HAP-1 (cell line): Measurements from ENCODE around the gene COL21A1.
"Not testable (repeated sequence)": the region's sequence is repeated elsewhere in the genome, so short reads cannot be mapped to it uniquely, and the experiment has no call there.

Experiments used
- DNase-seq, 2 experiments: peaks; one replicate each; pipeline ENCODE4 v3.0.0-alpha.2; 2016 to 2020; ENCODE audit warnings: low spot score in 2 of 2
- H3K27me3 ChIP-seq: fragments of 250-450 bp; sonication (Bioruptor Pico); 2 replicates; pipeline ENCODE4 v1.5.1; 2020; ENCODE audit warnings: low read depth, mild to moderate bottlenecking, moderate library complexity
- H3K36me3 ChIP-seq: fragments of 250-450 bp; sonication (Bioruptor Pico); replicated peaks from 2 replicates; pipeline ENCODE4 v1.5.1; 2020; ENCODE audit warnings: mild to moderate bottlenecking
- H3K4me1 ChIP-seq: fragments of 250-450 bp; sonication (Bioruptor Pico); 2 replicates; pipeline ENCODE4 v1.5.1; 2020; ENCODE audit warnings: mild to moderate bottlenecking
- H3K4me3 ChIP-seq: fragments of 250-450 bp; sonication (Bioruptor Pico); 2 replicates; pipeline ENCODE4 v1.5.1; 2020; ENCODE audit warnings: mild to moderate bottlenecking, moderate library complexity
- H3K9me3 ChIP-seq: fragments of 250-450 bp; sonication (Bioruptor Pico); 2 replicates; pipeline ENCODE4 v1.5.1; 2020; ENCODE audit warnings: mild to moderate bottlenecking, moderate library complexity
- in situ Hi-C: fragments of 300-500 bp; cut with MboI; formaldehyde crosslinking; loops from 3 replicates; pipeline ENCODE4 v1.14.3; 2020; ENCODE audit warnings: low sequenced_read_pairs, inconsistent platforms, mixed read lengths

COL21A1 gene

GRCh38 chr6:56014039-56014438 is 233.3 kb downstream of the COL21A1 start:
- DNase-seq, H3K27me3 ChIP-seq, H3K36me3 ChIP-seq, in situ Hi-C loops, H3K9me3 ChIP-seq, H3K4me3 ChIP-seq, H3K4me1 ChIP-seq: not testable (repeated sequence)

- Histone ChIP-seq H3K4me3 (no peak overlapping the region), H3K27me3 (no peaks in the 10 kb centered on the region), H3K9me3 (no peaks in the 10 kb centered on the region), H3K36me3 (no peaks in the 10 kb centered on the region), H3K4me1 (no peaks in the 10 kb centered on the region)
- DNase-seq: no peak
- in situ Hi-C loops: no loop called here
These were observed 237.7 kb downstream of the COL21A1 start for GRCh38 chr6:56009636-56010035.
